OCI-LY7 (cell line): ENCODE data around the gene ELMO1.

Experiments
- EZH2phosphoT487 ChIP-seq: fragments of 200-600 bp; sonication (generic); IDR thresholded peaks from 2 replicates; pipeline ENCODE4 v1.6.1; 2018; ENCODE audit warnings: low read depth, borderline replicate concordance, mild to moderate bottlenecking, mixed run types, antibody characterized with exemption, low read length, moderate library complexity, mixed read lengths
- TF ChIP-seq, protein P1 (sequence below): fragments of 200-600 bp; sonication (generic); conservative IDR thresholded peaks from 2 replicates; pipeline ENCODE4 v1.5.1; 2014; ENCODE audit warnings: mild to moderate bottlenecking, antibody characterized with exemption, low read length, moderate library complexity, mixed read lengths

GRCh38 chr7:37333075-37333474, 115.6 kb downstream of the ELMO1 start:
- TF ChIP-seq, protein P1, sequence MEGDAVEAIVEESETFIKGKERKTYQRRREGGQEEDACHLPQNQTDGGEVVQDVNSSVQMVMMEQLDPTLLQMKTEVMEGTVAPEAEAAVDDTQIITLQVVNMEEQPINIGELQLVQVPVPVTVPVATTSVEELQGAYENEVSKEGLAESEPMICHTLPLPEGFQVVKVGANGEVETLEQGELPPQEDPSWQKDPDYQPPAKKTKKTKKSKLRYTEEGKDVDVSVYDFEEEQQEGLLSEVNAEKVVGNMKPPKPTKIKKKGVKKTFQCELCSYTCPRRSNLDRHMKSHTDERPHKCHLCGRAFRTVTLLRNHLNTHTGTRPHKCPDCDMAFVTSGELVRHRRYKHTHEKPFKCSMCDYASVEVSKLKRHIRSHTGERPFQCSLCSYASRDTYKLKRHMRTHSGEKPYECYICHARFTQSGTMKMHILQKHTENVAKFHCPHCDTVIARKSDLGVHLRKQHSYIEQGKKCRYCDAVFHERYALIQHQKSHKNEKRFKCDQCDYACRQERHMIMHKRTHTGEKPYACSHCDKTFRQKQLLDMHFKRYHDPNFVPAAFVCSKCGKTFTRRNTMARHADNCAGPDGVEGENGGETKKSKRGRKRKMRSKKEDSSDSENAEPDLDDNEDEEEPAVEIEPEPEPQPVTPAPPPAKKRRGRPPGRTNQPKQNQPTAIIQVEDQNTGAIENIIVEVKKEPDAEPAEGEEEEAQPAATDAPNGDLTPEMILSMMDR: no peak
- no peak for TF ChIP-seq EZH2phosphoT487
